HG02840 (cell line): ENCODE measurements around the gene ABCB7.
"Not testable (repeated sequence)": the region's sequence is repeated elsewhere in the genome, so short reads cannot be mapped to it uniquely, and the experiment has no call there.

Experiments used
- ATAC-seq: cut with Tn5 transposase; IDR thresholded peaks from one replicate; pipeline ENCODE4 v1.9.1; 2021; ENCODE audit warnings: mild to moderate bottlenecking, moderate library complexity, moderate number of reproducible peaks; ENCODE audit not compliant: unreplicated experiment, low FRiP score

Gene ABCB7

GRCh38 chrX:75107863-75108509 lies 48.1 kb downstream of the ABCB7 start:
- no peak for ATAC-seq

DNA sequence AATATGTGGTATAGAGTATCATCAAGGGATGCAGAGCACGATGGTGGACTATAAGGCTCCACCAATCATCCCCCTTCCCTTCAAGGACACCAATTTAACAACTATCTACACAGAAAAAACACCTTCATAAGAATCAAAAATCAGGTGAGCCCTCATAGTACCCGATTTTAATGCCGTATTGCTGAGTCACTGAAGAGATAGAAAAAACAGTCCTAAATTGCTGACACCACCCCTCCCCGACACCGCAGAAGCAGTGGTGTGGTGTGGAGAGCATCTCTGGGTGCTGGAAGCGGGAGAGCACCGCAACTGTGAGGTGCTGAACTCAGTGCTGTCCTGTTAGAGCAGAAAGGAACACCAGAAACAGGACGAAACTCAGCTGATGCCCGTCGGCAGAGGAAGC lies 49.3 kb downstream of the ABCB7 start:
- no peak for ATAC-seq

- ATAC-seq, result no peak
These were observed 59.8 kb downstream of the ABCB7 start for GRCh38 chrX:75096331-75096730.

DNA sequence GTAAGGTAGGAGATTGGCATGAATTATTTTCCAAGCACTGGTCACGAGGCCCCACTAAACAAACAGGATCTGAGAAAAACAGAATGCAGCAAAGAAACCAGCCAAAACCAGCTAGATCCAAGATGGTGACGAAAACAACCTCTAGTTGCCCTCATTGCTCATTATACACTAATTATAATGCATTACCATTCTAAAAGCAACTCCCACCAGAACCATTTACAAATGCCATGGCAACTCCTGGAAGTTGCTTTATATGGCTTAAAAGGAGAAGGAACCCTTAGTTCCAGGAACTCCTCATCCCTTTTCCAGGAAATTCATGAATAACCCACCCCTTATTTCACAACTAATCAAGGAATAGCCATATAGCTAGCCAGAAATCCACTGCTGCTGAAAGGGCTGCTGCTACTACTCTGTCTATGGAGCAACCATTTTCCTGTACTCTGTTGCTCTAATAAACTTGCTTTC lies 69.3 kb downstream of the ABCB7 start:
- no peak for ATAC-seq

DNA sequence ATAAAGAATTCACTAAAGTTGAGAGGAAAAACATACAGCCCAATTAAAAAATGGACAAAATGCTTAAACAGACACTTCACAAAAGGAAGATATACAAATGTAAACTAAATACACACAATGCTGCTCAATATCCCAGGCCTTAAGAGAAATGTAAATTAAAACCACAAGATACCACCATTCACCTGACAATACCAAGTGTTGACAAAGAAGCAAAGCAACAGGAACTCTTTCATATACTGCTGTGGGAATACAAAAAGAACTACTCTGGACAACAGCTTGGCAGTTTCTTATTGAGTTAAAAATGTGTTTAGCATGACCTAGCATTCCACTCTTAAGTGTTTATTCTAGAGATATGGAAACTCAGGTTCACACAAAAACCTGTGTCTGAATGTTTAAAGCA lies 71.3 kb downstream of the ABCB7 start:
- no peak for ATAC-seq

GRCh38 chrX:75076429-75076828 lies 79.7 kb downstream of the ABCB7 start:
- ATAC-seq, result no peak

GRCh38 chrX:75074475-75074874 lies 81.6 kb downstream of the ABCB7 start:
- ATAC-seq, result no peak

DNA sequence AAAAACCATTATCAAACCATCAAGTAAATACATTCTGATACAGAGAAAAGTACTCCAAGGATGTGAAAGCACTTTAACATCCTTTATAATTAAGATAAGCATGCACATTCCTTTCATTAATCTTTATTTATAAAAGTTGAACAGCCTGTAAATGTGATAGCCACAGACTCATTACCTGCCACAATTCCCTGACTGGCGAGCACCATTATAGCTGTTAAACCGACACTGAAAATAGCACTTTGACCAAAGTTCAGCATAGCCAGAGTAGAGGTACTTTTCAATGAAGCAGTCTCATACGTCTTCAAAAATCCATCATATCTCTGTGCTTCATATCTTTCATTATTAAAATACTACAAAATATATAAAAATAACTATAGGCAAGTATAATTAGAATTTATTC lies 84.7 kb downstream of the ABCB7 start:
- ATAC-seq, result no peak

DNA sequence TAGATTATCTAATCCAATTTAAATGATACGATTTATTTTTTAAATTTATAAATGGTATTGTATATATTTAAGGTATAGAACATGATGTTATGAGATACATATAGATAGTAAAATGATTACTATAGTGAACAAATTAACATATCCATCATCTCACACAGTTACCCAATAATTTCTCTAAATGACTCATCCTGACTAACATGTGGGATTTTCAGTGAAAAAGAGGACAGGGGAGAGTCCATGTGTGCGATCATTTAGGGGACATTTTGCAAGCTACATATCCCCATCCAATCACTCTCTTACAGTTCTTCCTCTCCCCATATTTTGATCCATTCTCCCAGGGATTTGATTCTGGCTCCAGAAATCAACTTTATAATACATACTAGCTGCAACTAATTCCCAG lies 88.2 kb downstream of the ABCB7 start:
- no peak for ATAC-seq

- ATAC-seq, result no peak
These were observed 94.4 kb downstream of the ABCB7 start for GRCh38 chrX:75061701-75062100.

GRCh38 chrX:75051047-75051446 lies 105.0 kb downstream of the ABCB7 start:
- no peak for ATAC-seq

DNA sequence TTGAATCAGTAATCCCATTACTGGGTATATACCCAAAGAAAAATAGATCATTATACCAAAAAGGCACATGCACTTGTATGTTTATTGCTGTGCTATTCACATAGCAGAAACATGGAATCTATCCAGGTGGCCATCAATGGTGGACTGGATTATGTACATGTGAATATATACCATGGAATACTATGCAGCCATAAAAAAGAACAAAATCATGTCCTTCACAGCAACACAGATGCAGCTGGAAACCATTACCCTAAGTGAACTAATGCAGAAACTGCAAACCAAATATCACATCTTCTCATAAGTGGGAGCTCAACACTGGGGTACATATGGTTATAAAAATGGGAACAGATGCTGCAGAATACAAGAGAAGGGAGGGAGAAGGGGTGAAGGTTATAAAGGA lies 110.7 kb downstream of the ABCB7 start:
- ATAC-seq, result no peak

DNA sequence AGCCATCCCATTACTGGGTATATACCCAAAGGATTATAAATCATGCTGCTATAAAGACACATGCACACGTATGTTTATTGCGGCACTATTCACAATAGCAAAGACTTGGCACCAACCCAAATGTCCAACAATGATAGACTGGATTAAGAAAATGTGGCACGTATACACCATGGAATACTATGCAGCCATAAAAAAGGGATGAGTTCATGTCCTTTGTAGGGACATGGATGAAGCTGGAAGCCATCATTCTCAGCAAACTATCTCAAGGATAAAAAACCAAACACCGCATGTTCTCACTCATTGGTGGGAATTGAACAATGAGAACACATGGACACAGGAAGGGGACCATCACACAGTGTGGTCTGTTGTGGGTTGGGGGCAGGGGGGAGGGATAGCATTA lies 111.9 kb downstream of the ABCB7 start:
- ATAC-seq, result not testable (repeated sequence)

GRCh38 chrX:75038925-75039324 lies 117.2 kb downstream of the ABCB7 start:
- no peak for ATAC-seq
